ENCODE measurements around the gene ITPR2. TPM values are rescaled to one million over a fixed set of nuclear protein-coding genes. Genes with fewer than 3 reads are reported as not detected.

The ITPR2 gene
- total and polyA plus RNA-seq, 2 of the 13 experiments (the other 11 are each of a cell fraction or from before 2014, with no cell fraction given) = 31.9 to 81.9 TPM

DNA sequence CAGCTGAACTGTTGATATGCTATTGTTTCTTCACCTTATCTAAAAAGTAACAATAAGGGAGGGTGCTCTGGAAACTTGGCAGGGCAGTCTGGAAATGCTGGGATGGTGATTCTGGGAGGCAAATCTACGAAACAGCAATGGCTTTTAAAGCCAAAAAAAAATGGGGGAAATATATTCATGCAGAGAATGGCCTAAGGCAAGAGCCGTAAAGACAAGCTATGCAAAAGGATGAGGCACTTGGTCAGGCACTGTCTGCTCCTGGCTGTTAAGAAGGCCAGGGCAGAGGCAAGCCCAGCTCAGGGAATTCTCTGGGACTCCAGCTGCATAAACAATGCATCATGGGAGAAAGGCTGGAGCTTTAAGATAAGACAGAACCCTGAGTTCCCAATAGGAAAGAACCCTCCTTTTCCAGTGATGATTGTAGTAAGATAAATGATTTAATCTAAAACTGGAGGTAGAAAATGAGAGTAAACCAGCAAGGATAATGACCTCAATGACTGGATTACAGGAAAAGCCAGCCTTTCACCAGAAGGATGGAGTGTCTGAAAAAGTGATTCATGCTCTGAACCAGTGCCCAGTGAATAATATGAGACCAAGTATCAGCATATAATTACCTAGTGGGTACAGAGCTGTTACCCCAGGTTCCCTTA, 46.0 kb downstream of the ITPR2 start:
- BruUV-seq (replicated peaks) = no TSS peak
- Histone ChIP-seq H3K27ac (ENCODE audit: extremely low read length, insufficient read depth, low read length) (no peak overlapping the region), H3K4me2 (ENCODE audit: low read depth, low read length) (no peak overlapping the region), H3K36me3 (replicated peaks in 1 of 2; ENCODE audit: control insufficient read depth in 1 of 2, insufficient read depth in 2 of 2, low read length in 2 of 2) (peaks cover 9 to 51% of the 10 kb centered on the region in 2 experiments), H2AFZ (ENCODE audit: low read length) (no peak overlapping the region), H3K9ac (ENCODE audit: insufficient read depth, low read depth, low read length) (no peak overlapping the region), H3K79me2 (ENCODE audit: insufficient read depth, low read length) (peaks cover 29% of the 10 kb centered on the region), H3K9me3 (ENCODE audit: low read length) (no peaks in the 10 kb centered on the region), H3K4me3 (replicated peaks in 1 of 3; ENCODE audit: insufficient read depth in 1 of 3, low read depth in 2 of 3, low read length in 3 of 3) (no peak overlapping the region), H3K27me3 (ENCODE audit: control insufficient read depth in 1 of 2, insufficient read depth in 2 of 2, low read length in 2 of 2) (no peaks in the 10 kb centered on the region), H3K4me1 (ENCODE audit: insufficient read depth, low read length) (peaks cover 36% of the 10 kb centered on the region), H4K20me1 (ENCODE audit: insufficient read depth, low read length) (peaks cover 6% of the 10 kb centered on the region; the same call in 1 of the 2 replicates)
- WGBS (ENCODE audit: low lambda C conversion rate) = 98% methylated on average over 2 of the region's 2 CpGs
- no peak for TF ChIP-seq HNF4G (IDR thresholded peaks at IDR 0.05; ENCODE audit: borderline replicate concordance, low read depth, low read length)
- TF ChIP-seq HNF4G (CRISPR knock-in tag; IDR thresholded peaks at IDR 0.05; ENCODE audit: borderline replicate concordance, low read depth) = no peak
- CTCF ChIA-PET (ENCODE audit: low intra/inter-chr PET ratio, low total read pairs) = no interaction called here
- DNase-seq (ENCODE audit: low spot score) = no peak
- in situ Hi-C loops (cut with HindIII; ENCODE audit: extremely low pct_ligation_motif_present, low pct_unique_long_range_greater_than_20kb) (no loop called here), intact Hi-C loops (cut with micrococcal nuclease; ENCODE audit: unreplicated experiment) (no loop called here)
- POLR2A ChIA-PET = no interaction called here
- FAIRE-seq = no peak
- ATAC-seq = no peak; the same call in 2 of the 3 replicates

DNA sequence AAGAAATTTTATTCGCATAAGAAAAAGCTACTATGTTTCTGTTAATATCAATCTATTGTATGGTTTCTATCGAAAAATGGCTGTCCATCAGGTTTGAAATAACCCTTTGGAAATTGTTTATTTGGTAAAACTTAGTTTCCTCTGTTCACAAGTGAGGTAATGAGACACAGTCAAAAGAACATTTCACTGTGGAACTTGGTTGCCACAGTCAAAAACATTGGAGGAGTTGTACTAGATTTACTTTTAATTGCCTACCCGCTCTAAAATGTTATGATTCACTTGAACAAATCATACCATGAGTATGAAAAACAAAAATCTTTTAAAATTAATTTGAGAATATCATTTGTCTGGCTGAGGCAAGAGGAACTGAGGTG, 46.5 kb downstream of the ITPR2 start:
- Histone ChIP-seq H3K9me3 (ENCODE audit: low read length) (no peaks in the 10 kb centered on the region), H3K9ac (ENCODE audit: insufficient read depth, low read depth, low read length) (no peak overlapping the region), H3K27me3 (ENCODE audit: control insufficient read depth in 1 of 2, insufficient read depth in 2 of 2, low read length in 2 of 2) (no peaks in the 10 kb centered on the region), H4K20me1 (ENCODE audit: insufficient read depth, low read length) (peaks cover 5% of the 10 kb centered on the region; the same call in 1 of the 2 replicates), H3K4me2 (ENCODE audit: low read depth, low read length) (no peak overlapping the region), H3K4me1 (ENCODE audit: insufficient read depth, low read length) (peaks cover 30% of the 10 kb centered on the region), H2AFZ (ENCODE audit: low read length) (no peak overlapping the region), H3K27ac (ENCODE audit: extremely low read length, insufficient read depth, low read length) (no peak overlapping the region), H3K36me3 (replicated peaks in 1 of 2; ENCODE audit: control insufficient read depth in 1 of 2, insufficient read depth in 2 of 2, low read length in 2 of 2) (peaks cover 10 to 51% of the 10 kb centered on the region in 2 experiments), H3K4me3 (replicated peaks in 1 of 3; ENCODE audit: insufficient read depth in 1 of 3, low read depth in 2 of 3, low read length in 3 of 3) (no peak overlapping the region), H3K79me2 (ENCODE audit: insufficient read depth, low read length) (peaks cover 24% of the 10 kb centered on the region)
- ChIA-PET POLR2A (no interaction called here), CTCF (ENCODE audit: low intra/inter-chr PET ratio, low total read pairs) (no interaction called here)
- WGBS (ENCODE audit: low lambda C conversion rate) = 98% methylated on average over 3 of the region's 3 CpGs
- FAIRE-seq (no peak), DNase-seq (ENCODE audit: low spot score) (no peak), ATAC-seq (no peak)
- TF ChIP-seq ZNF12 (CRISPR knock-in tag; IDR thresholded peaks at IDR 0.05) (no peak), HOXA9 (CRISPR knock-in tag; IDR thresholded peaks at IDR 0.05; ENCODE audit: borderline replicate concordance) (no peak), ZNF660 (CRISPR knock-in tag; IDR thresholded peaks at IDR 0.05; ENCODE audit: borderline replicate concordance, low read depth) (no peak), HNRNPH1 (optimal IDR thresholded peaks at IDR 0.05; ENCODE audit: low read depth, low read length) (no peak), SIX1 (CRISPR knock-in tag; IDR thresholded peaks at IDR 0.05; ENCODE audit: borderline replicate concordance) (no peak)
- TF ChIP-seq, protein P1, sequence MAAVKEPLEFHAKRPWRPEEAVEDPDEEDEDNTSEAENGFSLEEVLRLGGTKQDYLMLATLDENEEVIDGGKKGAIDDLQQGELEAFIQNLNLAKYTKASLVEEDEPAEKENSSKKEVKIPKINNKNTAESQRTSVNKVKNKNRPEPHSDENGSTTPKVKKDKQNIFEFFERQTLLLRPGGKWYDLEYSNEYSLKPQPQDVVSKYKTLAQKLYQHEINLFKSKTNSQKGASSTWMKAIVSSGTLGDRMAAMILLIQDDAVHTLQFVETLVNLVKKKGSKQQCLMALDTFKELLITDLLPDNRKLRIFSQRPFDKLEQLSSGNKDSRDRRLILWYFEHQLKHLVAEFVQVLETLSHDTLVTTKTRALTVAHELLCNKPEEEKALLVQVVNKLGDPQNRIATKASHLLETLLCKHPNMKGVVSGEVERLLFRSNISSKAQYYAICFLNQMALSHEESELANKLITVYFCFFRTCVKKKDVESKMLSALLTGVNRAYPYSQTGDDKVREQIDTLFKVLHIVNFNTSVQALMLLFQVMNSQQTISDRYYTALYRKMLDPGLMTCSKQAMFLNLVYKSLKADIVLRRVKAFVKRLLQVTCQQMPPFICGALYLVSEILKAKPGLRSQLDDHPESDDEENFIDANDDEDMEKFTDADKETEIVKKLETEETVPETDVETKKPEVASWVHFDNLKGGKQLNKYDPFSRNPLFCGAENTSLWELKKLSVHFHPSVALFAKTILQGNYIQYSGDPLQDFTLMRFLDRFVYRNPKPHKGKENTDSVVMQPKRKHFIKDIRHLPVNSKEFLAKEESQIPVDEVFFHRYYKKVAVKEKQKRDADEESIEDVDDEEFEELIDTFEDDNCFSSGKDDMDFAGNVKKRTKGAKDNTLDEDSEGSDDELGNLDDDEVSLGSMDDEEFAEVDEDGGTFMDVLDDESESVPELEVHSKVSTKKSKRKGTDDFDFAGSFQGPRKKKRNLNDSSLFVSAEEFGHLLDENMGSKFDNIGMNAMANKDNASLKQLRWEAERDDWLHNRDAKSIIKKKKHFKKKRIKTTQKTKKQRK (IDR thresholded peaks at IDR 0.05; ENCODE audit: low read length) = no peak
- TF ChIP-seq, protein P2, sequence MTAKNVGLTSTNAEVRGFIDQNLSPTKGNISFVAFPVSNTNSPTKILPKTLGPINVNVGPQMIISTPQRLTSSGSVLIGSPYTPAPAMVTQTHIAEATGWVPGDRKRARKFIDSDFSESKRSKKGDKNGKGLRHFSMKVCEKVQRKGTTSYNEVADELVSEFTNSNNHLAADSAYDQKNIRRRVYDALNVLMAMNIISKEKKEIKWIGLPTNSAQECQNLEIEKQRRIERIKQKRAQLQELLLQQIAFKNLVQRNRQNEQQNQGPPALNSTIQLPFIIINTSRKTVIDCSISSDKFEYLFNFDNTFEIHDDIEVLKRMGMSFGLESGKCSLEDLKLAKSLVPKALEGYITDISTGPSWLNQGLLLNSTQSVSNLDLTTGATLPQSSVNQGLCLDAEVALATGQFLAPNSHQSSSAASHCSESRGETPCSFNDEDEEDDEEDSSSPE (CRISPR knock-in tag; IDR thresholded peaks at IDR 0.05) = no peak
- TF ChIP-seq, protein P3, sequence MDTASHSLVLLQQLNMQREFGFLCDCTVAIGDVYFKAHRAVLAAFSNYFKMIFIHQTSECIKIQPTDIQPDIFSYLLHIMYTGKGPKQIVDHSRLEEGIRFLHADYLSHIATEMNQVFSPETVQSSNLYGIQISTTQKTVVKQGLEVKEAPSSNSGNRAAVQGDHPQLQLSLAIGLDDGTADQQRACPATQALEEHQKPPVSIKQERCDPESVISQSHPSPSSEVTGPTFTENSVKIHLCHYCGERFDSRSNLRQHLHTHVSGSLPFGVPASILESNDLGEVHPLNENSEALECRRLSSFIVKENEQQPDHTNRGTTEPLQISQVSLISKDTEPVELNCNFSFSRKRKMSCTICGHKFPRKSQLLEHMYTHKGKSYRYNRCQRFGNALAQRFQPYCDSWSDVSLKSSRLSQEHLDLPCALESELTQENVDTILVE (CRISPR knock-in tag; IDR thresholded peaks at IDR 0.05) = no peak
- in situ Hi-C loops (cut with HindIII; ENCODE audit: extremely low pct_ligation_motif_present, low pct_unique_long_range_greater_than_20kb) = no loop called here
- BruUV-seq (replicated peaks) = no TSS peak
- intact Hi-C loops (cut with micrococcal nuclease; ENCODE audit: unreplicated experiment) = no loop called here
